ENCODE measurements around the gene MAGI2. TPM values are rescaled to one million over a fixed set of nuclear protein-coding genes. Genes with fewer than 3 reads are reported as not detected.

MAGI2 gene
- total RNA-seq, 1 experiment from 2014 or later = 0.34 TPM

- DNase-seq (ENCODE audit: low read depth) = no peak
Observed at GRCh38 chr7:78788464-78788863, 665.0 kb downstream of the MAGI2 start.

DNA sequence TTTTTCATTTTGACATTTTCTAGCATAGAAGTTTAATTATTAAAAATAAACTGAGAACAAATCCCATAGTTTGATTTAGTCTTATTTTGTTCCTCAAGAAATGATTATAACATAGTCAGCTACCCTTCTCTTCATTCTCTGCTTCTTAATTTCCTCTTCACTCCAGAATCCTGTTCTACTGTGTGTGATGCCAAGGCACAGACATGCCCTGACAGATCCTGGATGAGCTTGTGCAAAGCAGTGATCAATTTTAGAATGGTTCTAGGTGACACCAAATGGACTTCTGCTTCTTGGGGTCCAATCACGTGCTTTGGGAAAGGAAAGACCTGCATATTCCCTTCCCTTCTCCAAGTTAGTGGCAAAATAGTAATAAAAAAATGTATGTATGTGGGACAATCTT is 665.6 kb downstream of the MAGI2 start:
- no peak for DNase-seq (ENCODE audit: low read depth)

- no peak for DNase-seq (ENCODE audit: low read depth)
Observed at GRCh38 chr7:78786055-78786454, 667.4 kb downstream of the MAGI2 start.

DNA sequence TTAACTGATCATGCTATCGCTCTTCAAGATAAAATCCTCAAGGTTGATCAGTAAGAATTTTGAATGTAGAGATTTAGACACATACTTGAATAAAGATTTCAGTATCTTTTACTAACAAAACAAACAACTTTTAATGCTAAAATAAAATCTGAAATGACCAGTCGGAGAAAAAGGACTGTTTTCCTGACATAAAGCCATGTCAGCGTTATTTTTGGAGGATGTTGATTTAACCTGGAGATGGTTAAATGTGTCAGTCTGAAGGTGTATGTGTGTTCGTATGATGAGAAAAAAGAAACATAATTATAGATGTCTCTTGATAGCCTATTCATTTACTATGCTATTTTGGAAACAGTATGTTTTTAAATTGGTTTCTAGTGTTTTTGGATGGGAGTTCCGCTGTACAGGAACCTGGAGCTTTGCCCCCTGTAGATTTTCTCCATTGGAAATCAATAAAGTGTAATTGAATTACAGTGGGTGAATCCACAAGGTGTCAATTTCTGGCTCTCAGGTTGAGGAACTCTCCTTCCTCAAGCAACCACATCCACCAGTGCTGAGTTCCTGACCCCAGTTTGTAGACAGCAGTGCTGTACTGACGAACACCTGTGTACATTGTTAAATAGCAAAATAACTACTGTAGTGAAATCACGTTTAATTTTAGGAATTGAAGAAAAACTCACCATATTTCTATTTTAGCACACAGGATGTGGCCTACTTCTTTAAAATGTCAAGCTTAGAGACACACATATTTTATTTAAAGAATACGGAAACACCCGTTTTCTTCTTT is 670.1 kb downstream of the MAGI2 start:
- DNase-seq (ENCODE audit: low read depth) = no peak

GRCh38 chr7:78780560-78780959 is 672.9 kb downstream of the MAGI2 start:
- DNase-seq (ENCODE audit: low read depth) = no peak

- no peak for DNase-seq (ENCODE audit: low read depth)
Observed at GRCh38 chr7:78779788-78780187, 673.7 kb downstream of the MAGI2 start.

- DNase-seq (ENCODE audit: low read depth) = no peak
Observed at GRCh38 chr7:78777829-78778228, 675.6 kb downstream of the MAGI2 start.

DNA sequence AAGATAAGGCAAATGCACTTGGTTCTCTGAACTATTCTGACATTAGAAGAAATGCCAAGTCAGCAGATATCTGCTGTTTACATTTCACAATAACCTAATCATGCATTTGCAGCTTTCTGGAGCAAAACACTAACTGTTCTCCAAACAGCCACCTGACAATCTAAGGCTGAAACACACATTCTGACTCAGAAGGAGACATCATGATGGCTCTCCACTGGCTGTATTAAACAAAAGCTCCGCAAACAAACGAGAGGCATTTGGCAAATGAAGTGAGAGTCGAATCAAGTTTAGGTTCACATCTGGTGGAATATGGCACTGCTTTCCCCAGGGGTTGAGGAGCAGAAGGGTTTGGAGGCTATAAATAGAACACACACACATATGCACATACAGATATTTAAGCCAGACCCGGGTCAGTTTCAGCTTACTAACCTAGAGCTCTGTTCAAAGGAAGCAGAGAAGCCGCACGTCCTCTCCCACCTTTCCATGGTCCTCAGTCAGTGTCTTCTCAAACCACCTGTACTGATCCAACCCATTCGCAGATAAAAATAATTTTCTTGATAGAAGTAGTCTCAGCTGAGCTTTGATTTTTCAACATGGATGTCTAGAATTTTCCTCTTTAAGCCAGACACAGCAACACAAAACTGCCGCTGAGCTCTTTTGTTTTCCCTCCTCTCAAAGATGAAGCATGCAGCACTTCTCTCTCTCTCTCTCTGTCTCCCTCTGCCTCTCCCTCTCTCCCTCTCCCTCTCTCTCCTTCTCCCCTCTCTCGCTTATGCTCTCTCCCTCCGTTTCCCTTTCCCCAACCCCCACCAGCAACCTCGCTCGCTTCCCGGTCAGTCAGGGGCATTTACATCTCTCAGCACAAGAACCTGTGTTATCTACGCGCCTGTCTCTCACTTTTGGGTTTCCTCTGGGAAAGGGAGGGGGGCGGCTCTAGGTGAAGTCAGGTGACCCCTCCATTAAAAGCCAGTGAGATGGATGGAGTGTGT is 682.8 kb downstream of the MAGI2 start:
- DNase-seq (ENCODE audit: low read depth) = no peak

DNA sequence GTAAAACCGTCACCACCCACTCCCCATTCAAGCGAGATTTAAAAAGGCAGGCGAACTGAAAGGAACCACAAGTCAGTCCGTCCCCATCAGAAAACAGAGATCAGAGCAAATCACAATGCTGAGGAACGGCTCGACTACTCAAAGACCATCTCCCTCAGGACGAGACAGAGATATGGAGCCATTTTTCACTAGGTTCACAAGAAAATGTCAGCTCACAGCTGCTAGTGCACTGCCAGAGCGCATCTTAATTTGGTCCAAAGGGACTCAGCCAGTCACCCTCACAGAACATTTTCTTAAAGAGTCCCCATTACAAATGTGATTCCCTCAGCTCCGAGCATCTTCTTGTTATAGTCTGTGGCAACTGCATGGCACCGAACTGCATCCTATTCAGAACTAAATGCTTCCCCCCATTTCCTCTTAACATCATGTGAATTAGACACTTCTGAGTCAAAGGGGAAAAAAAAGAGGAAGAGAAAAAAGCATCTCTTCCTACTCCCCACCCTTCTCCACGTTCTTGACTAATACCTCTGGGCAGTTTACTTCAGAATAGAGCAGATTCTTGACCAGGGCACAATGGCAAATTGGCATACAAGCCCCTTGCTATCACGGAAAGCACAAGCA is 683.9 kb downstream of the MAGI2 start:
- no peak for DNase-seq (ENCODE audit: low read depth)

DNA sequence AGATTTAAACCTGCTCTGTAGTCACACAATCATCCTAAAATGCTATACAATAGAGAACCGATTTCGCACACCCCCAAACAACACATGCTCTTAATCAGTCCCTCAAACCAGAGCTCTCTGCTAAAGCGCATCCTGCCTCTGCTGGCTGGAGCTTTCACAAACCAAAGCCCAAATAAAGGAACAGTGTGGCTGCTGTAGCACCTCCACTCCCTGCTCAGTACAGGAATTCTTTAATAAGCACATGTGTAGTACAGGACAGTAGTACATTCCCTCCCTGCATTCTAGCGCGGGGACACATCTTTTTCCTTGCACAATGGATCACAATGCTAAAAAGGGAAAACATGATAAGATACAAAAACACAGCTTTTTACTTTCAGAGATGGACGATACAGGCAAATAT is 684.6 kb downstream of the MAGI2 start:
- DNase-seq (ENCODE audit: low read depth) = no peak

- DNase-seq (ENCODE audit: low read depth) = no peak
Observed at GRCh38 chr7:78765943-78766729, 687.3 kb downstream of the MAGI2 start.

- no peak for DNase-seq (ENCODE audit: low read depth)
Observed at GRCh38 chr7:78764571-78764970, 688.9 kb downstream of the MAGI2 start.

GRCh38 chr7:78762625-78763024 is 690.8 kb downstream of the MAGI2 start:
- no peak for DNase-seq (ENCODE audit: low read depth)

DNA sequence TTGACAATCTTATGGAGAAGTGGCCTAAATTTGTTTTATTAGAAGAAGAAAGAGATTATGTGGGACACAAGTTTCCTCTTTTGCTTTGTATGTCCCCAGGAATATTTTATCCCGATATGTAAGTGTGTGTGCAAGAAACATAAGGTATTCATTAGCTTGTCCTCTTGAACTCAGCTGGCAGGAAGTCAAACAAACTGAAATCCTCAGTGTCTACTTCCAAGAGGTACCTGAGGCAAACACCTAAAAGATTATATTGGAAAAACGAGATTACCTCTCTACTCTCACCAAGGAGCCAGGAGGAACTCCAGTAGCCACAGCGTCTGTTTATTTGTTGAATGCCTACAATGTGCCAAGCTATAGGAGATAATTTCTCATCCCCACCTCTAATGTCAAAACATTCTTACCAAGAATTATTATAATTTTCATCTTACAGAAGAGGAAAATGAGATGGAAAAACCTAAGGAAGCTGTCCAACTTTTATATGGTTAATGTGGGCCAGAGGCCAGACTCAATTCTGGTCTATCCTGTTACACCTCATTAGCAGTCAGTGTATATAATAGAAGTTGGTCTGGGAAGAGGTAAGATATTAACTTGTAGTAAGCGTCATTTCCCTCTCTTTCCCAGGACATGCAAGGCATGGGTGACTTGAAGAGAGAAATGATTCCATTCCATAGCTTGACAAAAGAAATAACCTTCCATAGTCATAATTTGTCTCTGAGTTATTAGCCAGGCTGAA is 692.7 kb downstream of the MAGI2 start:
- no peak for DNase-seq (ENCODE audit: low read depth)

DNA sequence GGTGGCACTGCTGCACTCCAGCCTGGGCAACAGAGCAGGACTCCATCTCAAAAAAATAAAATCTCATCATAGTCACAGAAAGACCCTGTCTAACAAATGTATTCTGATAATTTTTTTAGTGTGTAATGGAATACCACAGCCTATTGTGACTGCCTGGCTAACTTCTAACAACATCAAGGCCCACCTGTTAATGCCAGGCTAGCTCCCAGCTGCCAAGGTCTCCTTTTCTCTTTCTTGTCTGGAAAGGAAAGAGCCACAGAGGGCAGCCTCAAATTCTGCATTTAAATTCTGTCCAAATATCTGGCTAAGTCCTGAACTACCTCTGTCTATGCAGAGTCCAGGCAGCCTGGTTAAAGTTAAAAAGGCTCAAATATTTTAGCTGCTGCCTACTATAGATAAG is 700.9 kb downstream of the MAGI2 start:
- DNase-seq (ENCODE audit: low read depth) = no peak

DNA sequence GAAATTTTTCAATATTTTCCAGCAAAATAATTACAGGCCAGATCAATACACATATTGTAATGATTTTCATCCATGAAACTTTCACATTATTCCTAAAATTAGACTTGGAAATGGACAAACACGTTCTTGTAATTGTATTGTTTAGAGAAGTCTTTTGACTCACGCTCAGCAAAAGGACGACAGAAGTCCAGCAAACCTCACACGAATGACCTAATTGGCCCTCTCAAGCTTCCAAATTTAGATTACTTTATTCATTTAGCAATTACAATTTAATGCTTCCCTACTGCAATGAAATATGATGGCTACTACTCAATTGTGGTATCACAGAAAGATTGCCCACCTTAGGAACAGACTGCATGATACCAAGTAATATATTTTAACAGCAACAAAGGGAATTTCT is 702.2 kb downstream of the MAGI2 start:
- DNase-seq (ENCODE audit: low read depth) = no peak

GRCh38 chr7:78749052-78749746 is 704.3 kb downstream of the MAGI2 start:
- no peak for DNase-seq (ENCODE audit: low read depth)

GRCh38 chr7:78747592-78747991 is 705.9 kb downstream of the MAGI2 start:
- no peak for DNase-seq (ENCODE audit: low read depth)

GRCh38 chr7:78746301-78746700 is 707.2 kb downstream of the MAGI2 start:
- DNase-seq (ENCODE audit: low read depth) = no peak

DNA sequence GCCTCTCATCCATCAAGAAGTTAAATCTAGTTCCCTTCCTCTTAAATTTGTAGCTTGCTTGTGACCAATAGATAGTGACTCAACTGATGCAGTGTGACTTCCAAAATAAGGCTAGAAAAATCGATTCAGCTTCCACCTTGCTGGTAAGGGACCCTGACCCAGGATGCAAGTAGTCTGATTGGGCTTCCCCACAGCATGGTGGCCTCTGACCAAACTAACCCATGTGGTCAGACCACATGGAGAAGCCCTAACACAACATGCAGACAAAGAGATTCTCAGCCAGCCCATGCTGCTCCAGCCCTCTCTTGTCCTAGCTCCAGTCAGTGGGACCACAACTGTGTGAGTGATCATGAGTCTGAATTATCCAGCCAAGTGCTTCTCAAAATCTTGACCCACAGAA is 710.8 kb downstream of the MAGI2 start:
- DNase-seq (ENCODE audit: low read depth) = no peak

All from Daoy (cell line).